Activated naive CD8-positive, alpha-beta T cell treated with anti-CD3 and anti-CD28 coated beads, Interleukin-2, amount 50 U/mL, for 16 hours (primary cell): ENCODE data around the gene NAP1L4.

Experiments used
- DNase-seq: peaks from one replicate; pipeline ENCODE4 v3.0.0-alpha.2; 2020; ENCODE audit warnings: low read depth, low spot score

The NAP1L4 gene

GRCh38 chr11:2992997-2993325, 832 bp upstream of the NAP1L4 start:
- DNase-seq = no peak

GRCh38 chr11:2991452-2992233, 486 bp downstream of the NAP1L4 start:
- DNase-seq = no peak

GRCh38 chr11:2990617-2991451, 1.3 kb downstream of the NAP1L4 start:
- no peak for DNase-seq

DNA sequence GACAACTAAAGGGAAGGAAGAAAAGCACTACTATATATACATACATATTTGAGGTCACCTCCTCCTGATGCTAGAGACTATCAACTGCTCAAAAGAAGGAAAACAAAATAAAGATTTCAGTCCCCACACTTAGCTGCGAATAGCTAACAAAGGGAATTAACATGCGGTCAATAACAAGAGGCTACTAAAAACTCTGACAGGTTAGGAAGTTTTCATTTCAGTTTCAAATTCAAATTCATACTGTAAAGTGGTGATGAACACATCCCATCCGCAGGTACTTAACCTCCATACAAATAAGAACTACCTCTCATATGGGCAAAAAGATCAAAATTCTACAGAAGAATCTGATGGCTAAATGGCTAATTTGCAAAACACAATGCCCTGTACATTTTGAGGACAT, 2.6 kb downstream of the NAP1L4 start:
- no peak for DNase-seq

GRCh38 chr11:2989006-2989405, 3.1 kb downstream of the NAP1L4 start:
- no peak for DNase-seq

DNA sequence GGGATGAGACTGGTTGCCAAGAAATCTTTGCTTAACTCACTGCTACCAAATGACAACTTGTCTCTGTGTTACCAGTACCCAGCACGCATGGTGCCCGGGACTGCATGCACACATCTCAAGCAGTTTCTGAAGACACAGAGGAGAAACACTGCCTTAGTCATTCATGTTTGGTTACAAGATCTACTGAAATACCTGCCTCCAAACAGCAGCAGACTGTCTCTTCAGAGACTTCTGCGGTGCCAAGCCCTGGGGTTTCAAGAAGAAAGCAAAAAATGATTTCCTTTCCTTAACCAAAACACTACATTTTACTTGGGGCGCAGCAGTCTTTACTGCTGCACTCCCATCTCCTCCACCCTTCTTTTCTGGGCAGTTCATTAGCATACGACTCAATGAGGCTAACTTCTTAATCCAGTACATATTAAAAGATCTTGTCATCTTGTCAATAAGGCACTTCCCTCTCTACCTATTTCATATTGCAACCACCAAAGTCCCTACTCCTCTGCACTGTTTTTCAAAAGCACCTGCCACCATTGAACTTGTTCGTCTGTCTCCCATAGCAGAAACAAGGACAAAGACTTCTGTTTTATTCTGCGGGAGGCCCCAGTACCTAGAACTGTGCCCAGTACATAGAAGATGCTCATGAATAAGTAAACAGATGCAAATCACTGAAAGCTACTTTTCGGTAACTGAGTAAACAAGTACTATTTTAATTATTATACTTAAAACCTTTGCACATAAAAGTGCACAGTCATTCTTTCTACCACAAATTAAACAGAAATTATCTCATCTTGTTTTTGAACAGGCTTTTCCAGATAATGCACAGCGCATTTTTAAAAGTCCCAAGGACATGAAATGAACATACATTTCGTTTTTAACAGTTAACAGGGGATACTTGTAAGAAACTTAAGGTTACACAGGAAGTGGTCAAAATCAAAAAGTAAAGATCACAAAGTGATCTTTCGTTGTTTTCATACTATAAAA, 4.0 kb downstream of the NAP1L4 start:
- no peak for DNase-seq

DNA sequence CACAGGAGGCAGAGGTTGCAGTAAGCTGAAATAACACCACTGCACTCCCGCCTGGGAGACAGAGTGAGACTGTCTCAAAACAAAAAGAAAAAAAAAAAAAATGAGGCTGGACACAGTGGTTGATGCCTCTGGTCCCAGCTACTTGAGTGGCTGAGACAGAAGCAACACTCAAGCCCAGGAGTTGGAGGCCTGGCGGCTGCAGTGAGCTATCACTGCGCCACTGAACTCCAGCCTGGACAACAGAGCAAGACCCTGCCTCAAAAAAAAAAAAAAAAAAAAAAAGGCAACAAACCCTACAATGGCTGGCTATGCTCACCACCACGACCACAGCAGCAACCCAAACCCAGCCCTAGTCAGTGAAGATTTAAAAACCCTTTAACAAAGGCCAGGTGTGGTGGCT, 8.2 kb downstream of the NAP1L4 start:
- no peak for DNase-seq

- no peak for DNase-seq
Measured at GRCh38 chr11:2982214-2982613, 9.9 kb downstream of the NAP1L4 start.

GRCh38 chr11:2981130-2981529, 11.0 kb downstream of the NAP1L4 start:
- no peak for DNase-seq

GRCh38 chr11:2980168-2980840, 11.8 kb downstream of the NAP1L4 start:
- no peak for DNase-seq

DNA sequence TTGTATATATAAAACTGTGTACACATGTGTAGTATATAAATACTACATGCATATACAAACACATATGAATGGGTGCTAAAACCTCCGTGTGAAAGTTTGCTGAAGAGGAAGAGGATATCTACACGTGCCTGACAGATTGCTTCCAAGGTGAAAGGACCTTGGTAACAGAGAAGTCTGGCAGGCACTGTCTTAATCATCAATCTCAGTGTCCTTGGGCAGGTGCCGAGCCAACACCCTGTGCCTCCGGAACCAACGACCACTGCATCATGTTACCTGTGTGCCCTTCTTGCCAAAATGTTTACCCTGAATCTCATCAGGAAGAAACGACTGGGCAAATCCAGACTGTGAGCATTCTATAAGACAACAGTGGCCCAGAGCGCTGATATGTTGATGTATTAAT, 15.0 kb downstream of the NAP1L4 start:
- no peak for DNase-seq

GRCh38 chr11:2976294-2977063, 15.7 kb downstream of the NAP1L4 start:
- no peak for DNase-seq

DNA sequence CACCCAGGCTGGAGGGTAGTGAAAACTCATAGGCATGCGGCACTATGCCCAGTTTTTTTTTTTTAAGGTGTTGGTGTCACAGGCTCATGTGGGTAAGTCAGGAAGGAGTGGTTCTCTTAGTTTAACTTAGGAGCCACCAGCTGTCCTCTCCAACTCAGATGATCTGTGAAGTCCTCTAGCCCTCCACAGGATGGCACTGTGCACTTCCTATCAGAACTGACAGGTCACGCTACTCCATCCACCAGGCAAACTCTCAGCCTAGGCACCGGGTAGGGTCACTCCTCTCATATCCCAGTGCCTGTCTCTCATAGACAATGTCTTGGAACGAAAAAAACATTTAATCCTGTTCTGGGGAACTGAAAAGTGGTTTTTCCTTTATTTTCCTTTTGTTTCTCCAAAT, 16.5 kb downstream of the NAP1L4 start:
- no peak for DNase-seq

DNA sequence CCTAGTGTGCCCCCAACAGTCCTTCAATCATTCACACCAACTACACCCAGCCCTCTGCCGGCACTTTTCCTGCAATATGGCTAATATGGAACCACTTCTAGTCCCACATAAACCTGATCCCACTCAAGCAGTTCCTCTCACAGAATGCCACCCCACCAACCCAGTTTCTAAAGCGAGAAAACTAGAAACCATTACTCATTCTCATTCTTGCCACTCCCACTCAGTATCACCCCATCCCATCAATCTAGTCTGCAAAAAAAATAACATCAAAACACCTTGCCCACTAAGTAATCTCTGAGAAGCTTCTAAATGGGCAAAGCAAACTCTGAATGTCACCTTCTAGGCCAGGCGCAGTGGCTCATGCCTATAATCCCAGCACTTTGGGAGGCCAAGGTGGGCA, 17.9 kb downstream of the NAP1L4 start:
- DNase-seq = no peak

- DNase-seq = no peak
Measured at GRCh38 chr11:2968341-2968900, 23.7 kb downstream of the NAP1L4 start.

- no peak for DNase-seq
Measured at GRCh38 chr11:2964782-2965181, 27.3 kb downstream of the NAP1L4 start.

DNA sequence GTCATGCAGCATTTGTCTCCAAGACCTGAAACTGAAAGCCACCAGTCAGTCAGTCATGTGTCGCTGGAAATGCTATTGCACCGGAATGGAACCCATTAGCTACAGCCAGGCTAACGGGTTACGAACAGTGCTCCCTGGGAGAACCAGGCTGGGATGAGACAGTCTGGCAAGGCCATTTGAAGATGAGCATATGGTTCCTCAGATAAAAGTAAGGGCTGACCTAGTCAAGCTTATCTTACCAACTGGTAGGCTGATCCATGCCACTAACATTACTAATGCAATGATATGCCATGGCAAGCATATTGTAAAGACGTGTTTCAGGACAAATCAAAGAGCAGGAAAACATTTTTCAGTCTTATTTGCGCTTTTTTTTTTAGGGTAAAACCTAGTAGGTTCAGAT, 28.4 kb downstream of the NAP1L4 start:
- DNase-seq = no peak

GRCh38 chr11:2963112-2963754, 28.9 kb downstream of the NAP1L4 start:
- DNase-seq = no peak

DNA sequence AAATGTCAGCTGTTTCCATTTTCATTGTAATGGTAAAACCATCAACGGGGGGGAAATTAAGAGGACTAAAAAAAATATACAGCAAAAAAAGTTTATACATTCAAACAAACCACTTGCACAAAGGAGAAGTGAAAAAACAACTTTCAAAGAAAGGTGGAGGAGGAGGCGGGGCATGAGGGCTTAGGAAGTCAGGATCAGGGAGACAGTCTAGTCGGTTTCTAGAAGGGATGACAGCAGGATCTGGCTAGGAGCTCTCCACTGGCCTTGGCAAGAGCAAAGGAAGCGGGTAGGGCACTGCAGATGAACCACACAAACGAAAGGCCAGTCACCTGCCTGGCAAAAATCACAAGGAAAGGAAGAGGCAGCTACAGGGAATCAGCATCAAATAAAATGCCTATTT, 31.0 kb downstream of the NAP1L4 start:
- DNase-seq = no peak

DNA sequence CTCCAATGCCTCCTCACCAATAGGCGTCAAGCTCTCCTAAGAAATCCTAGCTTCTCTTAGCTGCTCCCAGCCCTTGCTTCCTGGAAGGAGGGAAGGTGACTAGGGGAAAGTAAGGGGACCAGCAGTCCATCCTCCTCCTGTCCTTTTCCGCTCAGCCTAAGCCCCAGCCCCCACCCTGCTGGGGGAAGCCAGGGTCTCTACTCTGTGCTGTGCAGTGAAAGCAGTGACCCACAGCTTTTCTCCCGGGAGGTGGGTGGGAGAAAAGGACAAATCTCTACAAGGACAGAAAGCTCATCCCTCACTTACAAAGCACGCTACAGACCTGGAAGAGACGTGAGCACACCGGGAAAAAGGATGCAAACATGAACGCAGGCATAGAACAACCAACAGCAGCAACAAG, 32.0 kb downstream of the NAP1L4 start:
- DNase-seq = no peak
